NCI-H187 (cell line): Measurements from ENCODE around the gene OTOS.

Experiments used
- DNase-seq, 2 experiments: peaks; one replicate each; lab custom pipeline; 2025; lab: John Stamatoyannopoulos, UW

Gene OTOS

DNA sequence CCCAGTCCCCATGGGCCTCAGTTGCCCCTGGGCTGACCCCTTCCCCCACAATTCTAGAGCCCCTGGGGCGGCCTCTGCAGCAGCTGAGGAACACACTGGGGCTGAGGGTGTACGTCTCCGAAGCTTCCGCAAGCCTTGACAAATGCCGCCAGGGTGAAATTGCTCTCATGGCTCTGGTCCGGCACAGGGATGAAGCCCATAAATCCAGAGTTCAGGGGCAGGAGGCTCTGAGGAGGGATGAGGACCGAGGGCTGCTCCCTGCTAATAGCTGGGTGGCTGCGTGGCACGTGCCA, 27.1 kb upstream of the OTOS start:
- no peak for DNase-seq

DNA sequence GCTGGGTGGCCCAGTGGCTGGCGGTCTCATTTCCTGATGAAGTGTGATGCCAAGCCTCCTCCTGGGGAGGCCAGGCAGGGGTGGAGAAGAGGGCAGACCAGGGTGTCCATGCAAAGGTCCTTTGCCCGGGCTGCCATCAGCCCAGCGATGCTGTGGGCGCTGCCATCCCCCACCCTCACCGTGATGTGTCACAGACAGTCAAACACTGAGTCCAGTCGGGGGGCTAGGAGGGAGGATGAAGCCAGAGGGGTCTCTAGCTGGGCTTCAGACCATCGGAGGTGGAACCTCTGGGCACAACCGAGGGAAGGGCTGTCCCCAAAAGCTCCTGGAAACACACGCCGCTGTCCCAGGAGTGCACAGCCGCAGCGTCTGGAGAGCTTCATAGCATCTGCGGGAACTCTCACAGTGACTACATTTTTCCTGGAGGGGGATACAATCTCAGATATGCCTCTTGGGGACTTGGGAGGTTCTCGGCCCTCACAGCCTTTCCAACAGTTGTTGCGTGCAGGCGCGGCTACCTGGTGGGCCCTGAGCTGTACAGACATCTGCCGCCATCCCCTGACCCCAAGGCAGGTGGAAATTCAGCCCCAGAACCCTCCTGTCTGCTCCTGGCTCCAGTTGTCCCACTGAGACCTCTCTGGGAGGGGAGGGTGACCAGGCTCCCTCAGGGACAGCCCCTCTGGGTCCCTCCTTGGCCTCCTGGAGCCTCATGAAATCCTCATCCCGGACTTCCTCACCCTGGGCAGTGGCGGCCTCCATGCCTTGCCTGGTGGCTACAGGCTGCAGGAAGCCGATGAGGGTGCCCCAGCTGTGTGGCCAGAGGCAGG, 26.5 kb upstream of the OTOS start:
- DNase-seq, result no peak

DNA sequence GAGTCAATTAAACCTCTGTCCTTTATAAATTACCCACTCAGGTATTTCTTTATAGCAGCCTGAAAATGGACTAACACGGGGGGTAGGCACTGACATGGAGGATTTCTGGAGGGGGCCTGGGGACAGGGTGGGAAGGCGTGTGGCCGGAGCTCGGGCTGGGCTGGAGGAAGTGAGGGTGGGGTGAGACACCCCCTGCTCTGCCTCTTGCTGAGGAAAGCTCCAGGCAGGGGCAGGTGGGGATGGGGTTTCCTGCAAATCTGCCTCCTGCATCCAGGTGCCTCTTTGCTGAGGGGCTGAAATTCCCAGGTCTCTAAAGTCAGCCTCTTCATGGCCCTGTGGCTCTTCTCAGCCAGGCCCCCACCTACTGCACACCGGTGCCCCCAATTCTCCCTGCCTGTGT, 25.7 kb upstream of the OTOS start:
- no peak for DNase-seq

DNA sequence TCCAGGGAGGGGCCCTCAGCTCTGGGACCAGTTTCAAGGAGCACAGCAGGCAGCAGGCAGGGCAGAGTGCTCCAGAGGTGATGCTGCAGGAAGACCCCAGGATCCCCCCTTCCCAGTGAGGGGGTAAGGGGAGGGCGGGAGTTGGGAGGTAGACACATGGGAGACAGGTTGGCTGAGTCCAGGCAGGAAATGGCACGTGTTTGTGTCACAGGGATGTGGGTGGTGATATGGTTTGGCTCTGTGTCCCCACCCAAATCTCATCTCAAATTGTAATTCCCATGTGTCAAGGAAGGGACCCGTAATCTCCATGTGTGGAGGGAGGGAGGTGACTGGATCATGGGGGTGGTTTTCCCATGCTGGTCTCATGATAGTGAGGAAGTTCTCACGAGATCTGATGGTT, 25.2 kb upstream of the OTOS start:
- no peak for DNase-seq

DNA sequence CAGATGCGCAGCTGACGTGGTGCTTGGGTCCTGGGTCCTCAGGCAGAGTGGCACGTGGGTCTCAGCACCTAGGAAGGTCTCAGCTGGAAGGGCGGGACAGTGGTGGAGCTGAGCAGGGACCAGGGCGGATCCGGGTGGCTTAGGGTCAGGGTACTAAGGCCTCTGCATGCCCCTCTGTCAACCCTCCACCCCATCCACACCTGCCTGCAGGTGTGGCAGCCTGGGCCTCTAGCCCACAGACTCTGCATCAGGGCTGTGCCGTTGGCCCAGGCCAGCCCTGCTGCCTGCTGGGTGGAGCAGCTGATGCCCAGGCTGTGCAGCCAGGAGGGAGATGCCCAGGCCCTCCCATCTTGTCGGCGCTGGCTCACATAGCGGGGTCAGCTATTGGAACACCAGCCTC, 24.6 kb upstream of the OTOS start:
- DNase-seq, result no peak

DNA sequence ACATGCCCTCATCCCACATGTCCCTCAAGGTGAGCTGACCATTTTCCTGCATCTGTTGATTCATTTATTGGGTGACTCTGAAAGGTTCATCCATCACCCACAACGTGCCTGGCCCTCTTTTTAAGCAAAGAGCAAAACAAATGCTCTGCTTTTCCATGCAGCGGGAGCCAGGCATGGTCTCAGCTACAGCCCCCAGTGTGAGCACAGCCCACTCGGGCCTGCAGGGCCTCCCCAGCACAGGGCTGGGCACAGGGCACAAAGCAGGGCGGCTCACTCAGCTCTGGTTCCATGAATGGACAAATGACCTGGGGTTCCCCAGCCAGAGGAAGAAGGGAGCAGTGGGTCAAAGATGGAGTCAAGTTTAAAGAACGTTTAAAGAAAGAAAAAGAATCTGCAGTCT, 24.1 kb upstream of the OTOS start:
- no peak for DNase-seq

DNA sequence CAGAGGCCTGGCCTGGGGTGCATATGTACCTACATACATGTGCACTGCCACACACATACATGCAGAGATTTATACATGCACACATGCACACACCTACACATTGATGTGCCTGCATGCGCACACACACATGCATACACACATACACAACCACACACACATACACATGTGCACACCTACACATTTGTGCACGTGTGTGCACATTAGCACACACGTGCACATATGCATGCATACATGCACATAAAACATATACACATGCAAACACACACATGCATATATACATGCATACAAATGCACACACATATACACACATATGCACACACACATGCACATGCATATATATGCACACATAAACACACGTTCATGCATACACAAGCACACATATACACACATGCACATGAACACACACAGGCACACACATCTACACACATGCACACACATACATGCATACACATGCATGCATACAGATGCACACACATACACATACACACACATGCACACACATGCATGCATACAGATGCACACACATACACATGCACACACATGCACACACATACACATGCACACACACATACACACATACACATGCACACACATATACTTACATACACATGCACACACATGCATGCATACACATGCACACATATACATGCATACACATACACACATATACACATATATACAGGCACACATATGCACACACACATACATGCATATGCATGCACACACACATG, 23.6 kb upstream of the OTOS start:
- no peak for DNase-seq

DNA sequence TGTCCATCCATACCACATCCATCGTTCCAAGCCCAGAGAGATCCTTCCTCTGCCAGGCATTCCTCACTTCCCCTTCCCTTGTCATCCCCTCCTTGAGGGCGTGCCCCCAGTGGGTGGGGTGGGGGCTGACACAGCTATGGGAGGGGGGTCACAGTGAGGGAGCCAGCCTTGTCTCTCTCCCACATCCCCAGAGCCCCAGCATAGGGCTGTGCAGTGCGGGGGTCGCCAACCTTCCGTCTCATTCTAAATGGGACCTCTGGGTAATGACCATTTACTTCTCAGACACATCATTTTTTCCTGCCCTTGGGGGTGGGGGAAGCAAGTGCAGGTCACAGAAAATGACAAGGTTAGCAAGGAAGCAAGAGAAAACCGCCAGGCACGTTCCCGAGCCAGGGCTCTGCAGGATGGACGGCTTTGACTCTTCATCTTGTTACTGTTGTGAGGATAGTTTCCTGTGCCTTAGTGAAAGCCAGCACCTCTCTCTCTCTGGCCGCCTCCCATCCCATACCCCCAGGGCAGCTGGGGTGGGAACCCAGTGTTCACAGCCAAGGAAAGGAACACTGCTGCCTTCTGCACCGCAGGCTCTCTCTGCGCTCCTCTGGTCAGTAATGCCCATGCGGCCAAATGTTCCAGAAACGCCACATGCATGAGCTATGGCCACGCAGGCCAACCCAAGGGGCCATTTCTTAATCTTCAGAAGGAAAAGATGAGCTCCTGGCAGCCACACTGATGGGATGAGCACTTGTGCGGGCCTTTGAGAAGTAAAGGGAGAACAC, 22.7 kb upstream of the OTOS start:
- DNase-seq, result no peak

DNA sequence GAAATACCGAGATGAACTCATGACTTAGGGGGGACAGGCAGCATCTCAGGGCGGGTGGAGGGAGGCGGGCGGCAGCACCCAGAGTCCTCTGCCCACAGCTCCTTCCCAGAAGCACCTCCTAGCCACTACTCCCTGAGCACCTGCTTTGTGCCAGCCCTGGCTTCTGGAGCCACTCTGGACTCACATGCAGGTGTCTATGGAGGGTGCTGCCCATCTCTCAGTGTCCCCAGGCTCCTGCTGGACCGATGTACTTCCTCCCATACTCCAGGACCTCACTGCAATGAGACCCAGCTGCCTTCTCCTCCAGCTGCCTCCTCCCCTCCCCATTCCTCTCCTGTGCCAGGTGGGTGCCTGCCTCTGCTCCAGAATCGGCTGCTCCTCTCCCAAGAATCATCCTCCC, 22.1 kb upstream of the OTOS start:
- no peak for DNase-seq

DNA sequence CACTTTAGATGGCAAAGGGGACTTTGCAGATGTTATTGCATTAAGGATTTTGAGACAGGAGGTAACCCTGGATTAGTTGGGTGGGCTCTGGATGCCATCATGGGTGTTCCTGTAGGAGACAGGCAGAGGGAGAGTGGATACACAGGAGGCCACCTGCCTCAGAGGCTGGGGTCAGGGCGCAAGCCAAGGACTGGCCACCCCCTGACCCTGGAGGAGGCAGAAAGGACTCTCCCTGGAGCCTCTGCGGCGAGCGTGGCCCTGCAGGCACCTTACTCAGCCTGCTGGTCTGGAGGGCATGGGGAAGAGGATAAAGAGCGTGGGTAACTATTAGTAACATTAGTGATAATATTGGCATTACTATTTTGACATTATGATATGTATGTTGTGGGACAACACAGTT, 21.6 kb upstream of the OTOS start:
- no peak for DNase-seq

DNA sequence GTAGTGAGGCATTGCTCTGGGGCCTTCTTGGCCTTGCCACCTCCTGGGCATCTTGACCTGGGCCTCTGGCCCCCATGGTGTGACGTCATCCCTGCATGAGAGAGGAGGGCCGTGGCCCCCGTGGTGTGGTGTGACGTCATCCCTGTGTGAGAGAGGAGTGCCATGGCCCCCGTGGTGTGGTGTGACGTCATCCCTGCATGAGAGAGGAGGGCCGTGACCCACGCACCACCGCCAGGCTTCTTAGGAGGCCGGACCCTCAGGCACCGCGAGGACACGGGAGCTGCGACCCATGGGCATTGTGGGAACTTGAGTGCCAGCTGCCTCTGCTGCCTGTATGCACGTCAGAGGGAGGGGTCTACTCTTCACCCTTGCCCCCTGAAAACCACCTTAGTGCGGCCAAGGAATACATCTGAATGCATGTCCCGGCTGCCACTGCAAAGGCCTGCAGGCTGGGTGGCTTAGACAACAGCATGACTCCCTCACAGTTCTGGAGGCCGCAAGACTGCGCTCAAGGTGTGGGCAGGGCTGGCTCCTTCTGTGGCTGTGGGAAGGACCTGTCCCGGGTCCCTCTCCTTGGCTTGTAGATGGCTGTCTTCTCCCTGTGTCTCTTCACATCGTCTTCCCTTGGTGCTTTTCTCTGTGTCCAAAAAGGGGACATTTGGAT, 20.8 kb upstream of the OTOS start:
- DNase-seq, result no peak

DNA sequence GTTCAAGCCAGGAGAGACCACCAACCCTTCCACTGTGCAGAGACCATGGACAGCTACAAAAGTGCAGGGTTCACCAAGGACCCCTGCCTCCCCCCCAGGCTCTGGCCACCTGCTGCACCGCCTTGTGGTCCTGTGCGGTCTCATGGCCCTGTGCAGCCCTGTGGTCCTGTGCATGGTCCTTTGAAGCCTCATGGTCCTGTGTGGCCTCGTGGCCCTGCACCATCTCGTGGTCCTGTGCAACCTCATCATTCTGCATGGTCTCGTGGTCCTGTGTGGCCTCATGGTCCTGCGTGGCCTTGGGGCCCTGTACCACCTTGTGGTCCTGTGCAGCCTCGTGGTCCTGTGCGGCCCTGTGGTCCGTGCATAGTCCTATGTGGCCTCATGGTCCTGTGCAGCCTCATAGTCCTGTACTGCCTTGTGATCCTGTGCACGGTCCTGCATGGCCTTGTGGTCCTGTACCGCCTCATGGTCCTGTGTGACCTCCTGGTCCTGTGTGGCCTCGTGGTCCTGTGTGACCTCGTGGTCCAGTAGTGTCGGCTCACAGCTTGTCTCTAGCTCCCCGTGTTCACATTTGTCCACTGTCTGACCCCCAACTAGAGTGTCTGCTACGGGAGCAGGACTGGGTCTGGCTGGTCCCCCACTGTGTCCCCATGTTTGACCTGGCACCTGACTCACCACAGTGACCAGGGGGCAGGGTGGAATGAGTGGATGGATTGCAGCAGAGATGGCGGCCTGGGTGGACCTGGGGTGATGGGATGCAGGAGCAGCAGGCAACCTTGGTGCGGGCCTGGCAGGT, 20.0 kb upstream of the OTOS start:
- DNase-seq, result no peak

DNA sequence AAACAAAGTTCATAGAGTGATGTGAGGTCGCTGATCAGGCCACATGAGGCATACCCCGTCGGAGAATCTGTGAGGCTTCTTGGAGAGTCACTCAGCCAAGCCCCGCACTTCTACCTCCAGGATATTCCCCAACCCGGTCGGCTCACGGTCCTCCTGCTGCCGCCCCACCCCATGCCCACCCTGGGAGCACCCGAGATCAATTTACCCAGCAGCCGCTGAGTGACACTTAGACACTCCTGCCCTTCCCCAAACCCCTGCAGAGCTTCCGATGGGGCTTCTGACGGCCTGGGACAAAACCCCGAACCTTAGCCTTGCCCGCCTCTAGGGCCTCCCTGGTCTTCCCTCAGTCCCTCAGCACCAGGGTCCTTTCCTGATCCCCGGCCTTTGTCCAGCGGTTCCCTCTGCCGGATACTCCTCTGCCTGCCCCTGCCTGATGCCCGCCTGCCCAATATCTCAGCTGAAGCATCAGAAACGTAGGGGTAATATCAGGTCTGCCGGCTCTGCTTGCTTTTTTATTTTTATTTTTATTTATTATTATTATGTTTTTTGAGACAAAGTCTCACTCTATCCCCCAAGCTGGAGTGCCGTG, 18.9 kb upstream of the OTOS start:
- no peak for DNase-seq

DNA sequence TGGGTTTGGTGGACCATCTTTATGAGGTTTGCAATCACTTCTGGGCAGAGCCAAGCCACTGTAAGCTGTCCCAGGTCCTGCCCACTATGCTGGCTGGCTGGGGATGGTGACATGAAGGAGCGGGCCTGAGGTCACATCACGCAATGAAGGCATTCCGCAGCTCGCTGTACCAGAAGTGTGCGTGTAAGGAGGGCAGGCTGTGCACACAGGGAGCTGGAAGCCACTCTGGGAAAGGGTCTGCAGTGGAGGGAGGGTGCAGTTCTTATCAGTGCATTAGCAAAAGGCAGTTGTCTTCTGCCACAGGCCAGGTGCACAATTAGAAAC, 16.7 kb upstream of the OTOS start:
- DNase-seq, result no peak

DNA sequence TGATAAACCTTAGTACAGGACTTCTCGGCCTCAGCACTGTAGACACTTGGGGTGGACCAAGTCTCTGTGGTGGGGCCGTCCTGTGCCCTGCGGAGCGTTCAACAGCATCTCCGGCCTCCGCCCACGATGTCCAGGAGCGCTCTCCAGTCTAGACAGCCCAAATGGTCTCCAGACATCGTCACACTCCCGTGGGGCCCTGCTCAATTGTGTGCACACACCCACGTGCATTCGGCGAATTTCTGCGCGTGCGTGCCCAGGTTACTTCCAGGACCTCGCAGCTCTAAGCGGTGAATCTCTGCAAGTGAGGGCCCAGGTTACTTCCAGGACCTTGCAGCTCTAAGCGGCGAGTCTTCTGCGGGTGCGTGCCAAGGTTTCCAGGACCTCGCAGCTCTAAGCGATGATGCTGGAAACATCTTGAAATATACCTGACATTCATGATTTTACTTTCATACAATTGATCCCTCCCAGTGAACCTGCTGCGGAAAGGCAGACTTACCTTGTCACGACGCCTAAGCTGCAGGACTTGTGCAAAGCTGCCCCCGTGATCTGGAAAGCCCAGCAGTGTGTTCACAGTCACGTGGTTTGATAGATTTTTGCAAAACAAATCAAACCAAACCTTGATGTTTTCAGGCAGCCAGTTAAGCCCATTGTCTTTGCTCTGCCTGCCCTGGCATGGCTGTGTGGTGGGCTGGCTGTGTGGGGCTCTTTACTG, 16.1 kb upstream of the OTOS start:
- no peak for DNase-seq

DNA sequence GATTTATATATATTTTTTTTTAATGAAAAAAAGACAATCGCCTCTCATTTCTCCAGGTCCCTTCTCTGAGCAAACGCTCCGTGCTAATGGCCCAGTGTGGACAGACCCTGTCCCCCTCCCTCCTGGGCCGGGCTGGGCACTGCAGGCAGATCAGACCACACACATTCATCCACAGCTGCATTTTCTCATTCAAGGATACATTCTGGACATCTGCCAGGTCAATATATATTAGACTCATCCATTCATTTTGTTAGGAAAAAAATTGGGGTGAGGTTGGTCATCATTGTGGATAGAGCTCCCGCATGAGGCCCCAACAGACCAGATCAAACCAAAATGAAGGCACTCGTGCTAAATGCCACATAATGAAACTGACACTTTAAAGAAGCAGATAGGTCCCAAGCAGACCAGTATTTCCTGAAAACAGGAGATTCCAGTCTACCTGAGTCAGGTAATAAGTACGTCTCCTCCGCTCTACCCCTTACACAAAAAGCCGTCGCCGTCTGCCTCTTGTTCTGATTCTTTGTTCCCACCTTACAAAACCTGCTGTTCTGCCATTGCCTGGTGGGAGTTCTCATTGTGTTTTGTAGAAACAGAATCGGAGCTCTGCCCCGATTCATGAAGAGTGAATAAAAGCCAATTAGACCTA, 15.4 kb upstream of the OTOS start:
- no peak for DNase-seq

DNA sequence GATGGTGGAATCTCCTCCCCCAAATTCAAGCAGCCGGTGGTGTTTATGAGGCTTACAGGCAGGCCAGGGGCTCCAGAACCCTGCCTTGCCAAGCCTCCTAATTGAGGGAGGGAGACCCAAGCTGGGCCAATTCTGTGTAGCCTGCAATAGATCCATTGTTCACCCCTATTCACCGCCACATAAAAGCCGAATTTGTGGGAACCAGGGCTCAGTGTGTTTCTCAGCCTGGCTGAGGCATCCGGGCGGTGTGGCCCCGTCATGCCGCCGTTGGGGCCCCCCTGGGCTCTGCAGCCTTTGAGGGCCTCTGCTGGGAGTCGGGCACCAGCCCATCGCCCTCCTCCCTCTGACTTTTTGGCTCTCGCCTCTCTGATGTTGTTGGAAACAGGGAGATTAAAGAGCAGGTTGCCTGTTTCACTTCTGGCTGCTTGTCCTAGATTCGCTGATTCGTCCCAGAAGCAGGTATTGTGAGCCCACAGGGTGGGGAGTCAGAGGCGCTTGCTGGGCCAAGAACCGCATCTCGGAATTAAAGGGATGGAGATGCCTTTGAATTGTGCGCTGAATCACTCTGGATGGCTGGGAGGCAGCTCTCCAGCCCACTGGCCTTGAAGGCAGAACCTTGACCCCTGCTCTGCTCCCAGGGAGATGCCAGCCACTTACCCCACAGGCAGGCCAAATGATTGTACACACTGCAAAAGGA, 14.7 kb upstream of the OTOS start:
- no peak for DNase-seq

DNA sequence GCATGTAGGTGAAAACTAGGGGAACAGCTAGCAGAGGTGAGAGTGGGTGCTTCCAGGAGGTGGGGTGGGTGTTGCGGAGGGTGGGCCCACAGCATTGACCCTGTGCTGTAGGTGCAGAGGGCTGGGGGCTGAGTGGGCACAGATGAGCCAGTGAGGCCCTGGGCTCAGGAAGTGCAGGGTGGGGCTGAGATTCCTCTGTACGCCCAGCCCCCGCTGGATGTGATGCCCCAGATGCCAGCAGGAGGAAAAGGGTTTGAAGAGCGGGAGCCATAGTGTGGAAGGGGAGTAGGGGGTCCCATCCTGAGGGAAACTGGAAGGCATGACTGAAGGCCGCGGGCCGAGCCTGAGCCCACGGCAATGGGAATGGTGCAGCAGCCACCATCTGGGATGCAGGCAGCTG, 14.1 kb upstream of the OTOS start:
- DNase-seq, result no peak

DNA sequence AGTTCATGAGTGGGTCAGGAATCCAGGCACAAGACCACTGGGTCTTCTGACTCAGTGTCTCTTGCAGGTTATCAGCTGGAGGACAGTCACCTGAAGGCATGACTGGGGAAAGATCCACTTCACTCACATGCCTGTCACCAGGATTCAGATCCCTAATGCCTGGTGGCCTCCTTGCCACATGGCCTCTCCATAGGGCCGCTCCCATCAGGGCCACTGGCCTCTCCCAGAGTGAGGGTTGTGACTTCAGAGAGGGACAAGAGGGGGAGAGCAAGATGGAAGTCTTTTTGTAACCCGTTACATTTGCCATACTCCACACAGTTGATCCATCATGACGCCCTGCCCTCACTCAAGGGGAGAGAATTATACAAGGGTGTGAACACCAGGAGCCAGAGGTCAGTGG, 13.0 kb upstream of the OTOS start:
- DNase-seq, result no peak
